Heart right ventricle (tissue), 16 donors: Measurements from ENCODE around the gene ADK. TPM values are rescaled to one million over a fixed set of nuclear protein-coding genes. Genes with fewer than 3 reads are reported as not detected.

Experiments
- ATAC-seq, 8 donors: fragments of 200-7000 bp; cut with Tn5 transposase; one replicate each; pipeline ENCODE4 v1.9.1; 2020; ENCODE audit warnings: mild to moderate bottlenecking in 8 of 8, moderate library complexity in 8 of 8, moderate number of reproducible peaks in 1 of 8
- DNase-seq, 2 donors: peaks; one replicate each; pipeline ENCODE4 v3.0.0-alpha.2; 2020
- H3K27ac ChIP-seq, 10 donors: fragments of 200-600 bp; sonication (generic) in 2 of 10; one replicate each; pipeline versions ENCODE4 v1.5.0 to v1.8.0; 2020 to 2022; ENCODE audit warnings: mild to moderate bottlenecking in 3 of 10
- H3K27me3 ChIP-seq, 7 donors: fragments of 200-600 bp; one replicate each; pipeline ENCODE4 v1.8.0; 2021 to 2022; ENCODE audit warnings: mild to moderate bottlenecking in 2 of 7
- H3K36me3 ChIP-seq, 9 donors: fragments of 200-600 bp; sonication (generic) in 1 of 9; one replicate each; pipeline versions ENCODE4 v1.5.0 to v1.8.0; 2020 to 2022; ENCODE audit warnings: mild to moderate bottlenecking in 2 of 9
- H3K4me1 ChIP-seq, 9 donors: fragments of 200-600 bp; sonication (generic) in 1 of 9; one replicate each; pipeline versions ENCODE4 v1.5.0 to v1.8.0; 2020 to 2022; ENCODE audit warnings: mild to moderate bottlenecking in 4 of 9
- H3K4me3 ChIP-seq, 10 donors: fragments of 200-600 bp; sonication (generic) in 2 of 10; one replicate each; pipeline versions ENCODE4 v1.5.0 to v1.8.0; 2020 to 2022; ENCODE audit warnings: mild to moderate bottlenecking in 7 of 10, moderate library complexity in 2 of 10
- H3K9me3 ChIP-seq, 11 donors: fragments of 200-600 bp in 10 of 11; sonication (generic) in 2 of 11; one replicate each; pipeline versions ENCODE4 v1.5.0 to v1.8.0; 2013 to 2022; ENCODE audit warnings: mild to moderate bottlenecking in 2 of 11, control low read depth in 1 of 11, moderate library complexity in 1 of 11
- CTCF ChIP-seq, 9 donors: fragments of 200-600 bp; sonication (generic) in 2 of 9; IDR thresholded peaks; one replicate each; pipeline versions ENCODE4 v1.5.0 to v1.8.0; 2021 to 2022; ENCODE audit warnings: antibody characterized with exemption in 9 of 9, mild to moderate bottlenecking in 5 of 9, moderate library complexity in 1 of 9
- WGBS, 2 donors: extraction: QIAGEN DNeasy Blood & Tissue Kit; methylation state at CpG; one replicate each; pipeline ENCODE4 v1.1.7; 2013; ENCODE audit warnings: inconsistent platforms in 1 of 2; 5-methylcytosine and 5-hydroxymethylcytosine counted together
- intact Hi-C, 10 donors: fragments of 100-400 bp; cut with DNase I; formaldehyde crosslinking; loops; one replicate each; pipeline versions ENCODE4 v1.11.1 to v1.14.2; 2022
- polyA plus RNA-seq, 2 donors: library from polyadenylated mRNA; stranded (reverse); fragments of 200-250 nt; gene quantifications; one replicate each; pipeline ENCODE4 v1.2.3, GENCODE V29; 2013
- total RNA-seq, 10 donors: library from RNA; stranded (reverse); fragmentation: NEBNext Ultra II Directional in 3 of 10; extraction: Animal tissue kit (Norgen Biotek cat#: 25700) in 3 of 10; gene quantifications; one replicate each; pipeline versions ENCODE4 v1.2.1 to v1.2.4, GENCODE V29; 2021 to 2023
- donor health status: Arrhythmogenic right ventricular cardiomyopathy.
- donor health status: ischemic (EF 13 %, LVEDD 7.1; RV severe dilation, severe dysfunction).
- donor health status: healthy with polysubstance abuse.
- donor health status: DM: no; HTN: yes; CAD: no.
- donor health status: DM: no; HTN: no; CAD: no.
- donor health status: ischemic (EF 25% LVEDD 6.9; RV normal size, moderate dysfunction).
- donor health status: ischemic (EF 25% LVEDD 5.7; RV mildly dilated, moderate dysfunction).
- donor health status: healthy.
- donor health status: DM: yes; HTN: yes; CAD: no.
- donor health status: Ischemic cardiomyopathy.
- donor health status: ischemic (EF 35%, LVEDD 5.7; RV mildly dilated, moderate dysfunction).
- donor health status: nonischemic (EF 11% LVEDD 7.7; RV severe dilation, severe dysfunction).
- donor health status: DM: yes; HTN: yes; CAD: no.
- donor health status: PGD.
- donor health status: ischemic (EF 29% LVEDD 5.4; RV normal size, mild dysfunction).
- donor health status: nonischemic (EF 23%, LVEDD 6.1; RV moderate dilation, normal function).

The ADK gene
- total and polyA plus RNA-seq, 12 donors: 13.0 to 50.0 (median 39.1) TPM

GRCh38 chr10:74272288-74272687 is 121.3 kb downstream of the ADK start:
- intact Hi-C loops: no loop called here
- no peak for DNase-seq

GRCh38 chr10:74275755-74276290 is 124.8 kb downstream of the ADK start:
- TF ChIP-seq CTCF (IDR thresholded peaks at IDR 0.05): no peak
- Histone ChIP-seq H3K9me3 (peaks cover 0 to 4% (median 0%) of the 10 kb centered on the region in 11 donors), H3K4me3 (no peak overlapping the region), H3K27ac (no peak overlapping the region), H3K36me3 (no peaks in the 10 kb centered on the region), H3K27me3 (no peaks in the 10 kb centered on the region), H3K4me1 (no peaks in the 10 kb centered on the region)
- intact Hi-C loops: no loop called here
- 91% methylated on average over 6 of the region's 6 CpGs for WGBS, 2 donors
- ATAC-seq (no peak), DNase-seq (no peak)

More at GRCh38 chr10:74272288-74272687, 121.3 kb downstream of the ADK start:
- no peak for TF ChIP-seq CTCF (IDR thresholded peaks at IDR 0.05)
- ATAC-seq: no peak
- Histone ChIP-seq H3K9me3 (peaks cover 0 to 4% (median 0%) of the 10 kb centered on the region in 11 donors), H3K4me1 (no peaks in the 10 kb centered on the region), H3K27me3 (no peaks in the 10 kb centered on the region), H3K4me3 (no peak overlapping the region), H3K27ac (no peak overlapping the region), H3K36me3 (no peaks in the 10 kb centered on the region)
- 99 to 100% methylated on average over 3 of the region's 3 CpGs for WGBS, 2 donors

- DNase-seq: no peak
- peaks cover 0 to 4% (median 0%) of the 10 kb centered on the region in 11 donors for H3K9me3 ChIP-seq
- no peak overlapping the region for H3K27ac ChIP-seq
- intact Hi-C loops: no loop called here
- TF ChIP-seq CTCF (IDR thresholded peaks at IDR 0.05): no peak
- H3K4me3 ChIP-seq: no peak overlapping the region
- ATAC-seq: no peak
- no peaks in the 10 kb centered on the region for H3K36me3 ChIP-seq
- H3K27me3 ChIP-seq: no peaks in the 10 kb centered on the region
- no peaks in the 10 kb centered on the region for H3K4me1 ChIP-seq
Measured at GRCh38 chr10:74276416-74276815, 125.4 kb downstream of the ADK start.

GRCh38 chr10:74282151-74282847 is 131.3 kb downstream of the ADK start:
- no peak overlapping the region for H3K27ac ChIP-seq
- TF ChIP-seq CTCF (IDR thresholded peaks at IDR 0.05): no peak
- 95 to 96% methylated on average over 4 of the region's 4 CpGs for WGBS, 2 donors
- H3K9me3 ChIP-seq: peaks cover 0 to 14% (median 0%) of the 10 kb centered on the region in 11 donors
- DNase-seq (no peak), ATAC-seq (no peak)
- no peaks in the 10 kb centered on the region for H3K27me3 ChIP-seq
- no peaks in the 10 kb centered on the region for H3K36me3 ChIP-seq
- intact Hi-C loops: loop anchor here in 2 of 10 donors (5.0 to 10.0 kb wide), 2 partner anchors 100 to 543 kb away; partner anchors contain the start of gene KAT6B (in 1 of the 2)
- no peak overlapping the region for H3K4me3 ChIP-seq
- H3K4me1 ChIP-seq: peaks cover 0 to 6% (median 0%) of the 10 kb centered on the region in 9 donors
